HL-60 (cell line): ENCODE results near the gene SOBP.

Experiments used
- DNase-seq, 2 experiments: peaks; one replicate each; pipeline ENCODE4 v3.0.0-alpha.2; 2010 to 2020; ENCODE audit warnings: low read depth in 1 of 2, low spot score in 1 of 2
- H3K27ac ChIP-seq: fragments of 250-450 bp; sonication (Bioruptor Pico); replicated peaks from 2 replicates; pipeline ENCODE4 v1.5.1; 2020; ENCODE audit warnings: mild to moderate bottlenecking, moderate library complexity
- H3K27me3 ChIP-seq: fragments of 250-450 bp; sonication (Bioruptor Pico); 2 replicates; pipeline ENCODE4 v1.5.1; 2021; ENCODE audit warnings: mild to moderate bottlenecking, moderate library complexity; ENCODE audit not compliant: insufficient read depth, poor library complexity, severe bottlenecking
- H3K4me3 ChIP-seq: replicated peaks from 2 replicates; pipeline ENCODE4 v1.5.1; 2011; ENCODE audit warnings: mild to moderate bottlenecking, control low read depth, low read length; ENCODE audit not compliant: insufficient read depth
- CTCF ChIP-seq: IDR thresholded peaks from one replicate; pipeline ENCODE4 v1.5.1; 2011; ENCODE audit warnings: low read length, control low read depth, inconsistent platforms; ENCODE audit not compliant: insufficient read depth
- GABPA ChIP-seq: IDR thresholded peaks from 2 replicates; pipeline ENCODE4 v1.6.1; 2012; ENCODE audit warnings: low read depth
- POLR2AphosphoS5 ChIP-seq: IDR thresholded peaks from 2 replicates; pipeline ENCODE4 v1.6.1; 2012; ENCODE audit warnings: low read depth
- REST ChIP-seq: IDR thresholded peaks from 2 replicates; pipeline ENCODE4 v1.6.1; 2012; ENCODE audit warnings: low read depth; ENCODE audit not compliant: insufficient replicate concordance
- SPI1 ChIP-seq: IDR thresholded peaks from 2 replicates; pipeline ENCODE4 v1.6.1; 2012; ENCODE audit warnings: low read depth, mild to moderate bottlenecking, borderline replicate concordance

The SOBP gene

GRCh38 chr6:107628878-107629277, 139.0 kb downstream of the SOBP start:
- peaks cover 2% of the 10 kb centered on the region for H3K27me3 ChIP-seq
- no peak overlapping the region for H3K27ac ChIP-seq
- TF ChIP-seq POLR2AphosphoS5: no peak
- no peak for TF ChIP-seq CTCF
- TF ChIP-seq SPI1: no peak
- no peak for TF ChIP-seq REST
- no peak for TF ChIP-seq GABPA
- no peak overlapping the region for H3K4me3 ChIP-seq
- no peak for DNase-seq

GRCh38 chr6:107629548-107630129, 139.7 kb downstream of the SOBP start:
- no peak overlapping the region for H3K27ac ChIP-seq
- DNase-seq: no peak
- TF ChIP-seq CTCF (no peak), REST (no peak)

GRCh38 chr6:107630348-107630977, 140.5 kb downstream of the SOBP start:
- peaks cover 5% of the 10 kb centered on the region for H3K27me3 ChIP-seq
- TF ChIP-seq SPI1: no peak
- TF ChIP-seq REST: no peak
- no peak for TF ChIP-seq CTCF
- no peak for TF ChIP-seq POLR2AphosphoS5
- TF ChIP-seq GABPA: no peak
- no peak overlapping the region for H3K27ac ChIP-seq
- no peak for DNase-seq
- no peak overlapping the region for H3K4me3 ChIP-seq

More at GRCh38 chr6:107629548-107630129, 139.7 kb downstream of the SOBP start:
- H3K27me3 ChIP-seq: peaks cover 2% of the 10 kb centered on the region
- no peak overlapping the region for H3K4me3 ChIP-seq
